SK-N-SH (cell line): ENCODE data around the gene RIMS3.

Source experiments
- EZH2phosphoT487 ChIP-seq: fragments of 200-600 bp; sonication (generic); IDR thresholded peaks from 2 replicates; pipeline ENCODE4 v1.6.1; 2017; ENCODE audit warnings: low read depth, mixed run types, mild to moderate bottlenecking, antibody characterized with exemption, moderate library complexity, borderline replicate concordance
- FOXM1 ChIP-seq: IDR thresholded peaks from 2 replicates; pipeline ENCODE4 v1.4.0; 2012; ENCODE audit warnings: low read depth, mild to moderate bottlenecking
- IRF3 ChIP-seq: fragments of 150-350 bp; IDR thresholded peaks from 2 replicates; pipeline ENCODE4 v1.6.1; 2016; ENCODE audit warnings: mild to moderate bottlenecking, low read depth, low read length
- JUND ChIP-seq: IDR thresholded peaks from 2 replicates; pipeline ENCODE4 v1.4.0; 2012
- MXI1 ChIP-seq: IDR thresholded peaks from 2 replicates; pipeline ENCODE4 v1.6.1; 2012; ENCODE audit warnings: mild to moderate bottlenecking, low read depth, low read length, improper control_type of control experiment
- RAD21 ChIP-seq: IDR thresholded peaks from 2 replicates; pipeline ENCODE4 v1.6.1; 2012; ENCODE audit warnings: mild to moderate bottlenecking, low read length
- RCOR1 ChIP-seq: fragments of 150-350 bp; IDR thresholded peaks from 2 replicates; pipeline ENCODE4 v1.6.1; 2017; ENCODE audit warnings: antibody characterized with exemption, low read length
- REST ChIP-seq: IDR thresholded peaks from 2 replicates; pipeline ENCODE4 v1.6.1; 2012; ENCODE audit warnings: mild to moderate bottlenecking, low read depth, low read length, moderate library complexity
- SIN3A ChIP-seq: IDR thresholded peaks from 2 replicates; pipeline ENCODE4 v1.6.1; 2012; ENCODE audit warnings: low read depth, mild to moderate bottlenecking, low read length, moderate library complexity, borderline replicate concordance
- USF2 ChIP-seq: fragments of 150-350 bp; IDR thresholded peaks from 2 replicates; pipeline ENCODE4 v1.6.1; 2017; ENCODE audit warnings: antibody characterized with exemption, low read length, low read depth, borderline replicate concordance
- YY1 ChIP-seq: IDR thresholded peaks from 2 replicates; pipeline ENCODE4 v1.4.0; 2012; ENCODE audit warnings: low read depth, mild to moderate bottlenecking
- TF ChIP-seq, protein P1 (sequence below): fragments of 200-600 bp; sonication (generic); IDR thresholded peaks from 2 replicates; pipeline ENCODE4 v1.6.1; 2017; ENCODE audit warnings: antibody characterized with exemption, mild to moderate bottlenecking, moderate library complexity
- TF ChIP-seq, protein P2 (sequence below): IDR thresholded peaks from 2 replicates; pipeline ENCODE4 v1.4.0; 2012; ENCODE audit warnings: low read depth, borderline replicate concordance

GRCh38 chr1:40658751-40659648, 6.5 kb downstream of the RIMS3 start:
- TF ChIP-seq, protein P1, sequence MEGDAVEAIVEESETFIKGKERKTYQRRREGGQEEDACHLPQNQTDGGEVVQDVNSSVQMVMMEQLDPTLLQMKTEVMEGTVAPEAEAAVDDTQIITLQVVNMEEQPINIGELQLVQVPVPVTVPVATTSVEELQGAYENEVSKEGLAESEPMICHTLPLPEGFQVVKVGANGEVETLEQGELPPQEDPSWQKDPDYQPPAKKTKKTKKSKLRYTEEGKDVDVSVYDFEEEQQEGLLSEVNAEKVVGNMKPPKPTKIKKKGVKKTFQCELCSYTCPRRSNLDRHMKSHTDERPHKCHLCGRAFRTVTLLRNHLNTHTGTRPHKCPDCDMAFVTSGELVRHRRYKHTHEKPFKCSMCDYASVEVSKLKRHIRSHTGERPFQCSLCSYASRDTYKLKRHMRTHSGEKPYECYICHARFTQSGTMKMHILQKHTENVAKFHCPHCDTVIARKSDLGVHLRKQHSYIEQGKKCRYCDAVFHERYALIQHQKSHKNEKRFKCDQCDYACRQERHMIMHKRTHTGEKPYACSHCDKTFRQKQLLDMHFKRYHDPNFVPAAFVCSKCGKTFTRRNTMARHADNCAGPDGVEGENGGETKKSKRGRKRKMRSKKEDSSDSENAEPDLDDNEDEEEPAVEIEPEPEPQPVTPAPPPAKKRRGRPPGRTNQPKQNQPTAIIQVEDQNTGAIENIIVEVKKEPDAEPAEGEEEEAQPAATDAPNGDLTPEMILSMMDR = no peak
- TF ChIP-seq RCOR1 (no peak), IRF3 (no peak), JUND (no peak), YY1 (no peak), SIN3A (no peak), RAD21 (no peak), FOXM1 (no peak), EZH2phosphoT487 (no peak), USF2 (no peak), REST (no peak), MXI1 (no peak)
- TF ChIP-seq, protein P2, sequence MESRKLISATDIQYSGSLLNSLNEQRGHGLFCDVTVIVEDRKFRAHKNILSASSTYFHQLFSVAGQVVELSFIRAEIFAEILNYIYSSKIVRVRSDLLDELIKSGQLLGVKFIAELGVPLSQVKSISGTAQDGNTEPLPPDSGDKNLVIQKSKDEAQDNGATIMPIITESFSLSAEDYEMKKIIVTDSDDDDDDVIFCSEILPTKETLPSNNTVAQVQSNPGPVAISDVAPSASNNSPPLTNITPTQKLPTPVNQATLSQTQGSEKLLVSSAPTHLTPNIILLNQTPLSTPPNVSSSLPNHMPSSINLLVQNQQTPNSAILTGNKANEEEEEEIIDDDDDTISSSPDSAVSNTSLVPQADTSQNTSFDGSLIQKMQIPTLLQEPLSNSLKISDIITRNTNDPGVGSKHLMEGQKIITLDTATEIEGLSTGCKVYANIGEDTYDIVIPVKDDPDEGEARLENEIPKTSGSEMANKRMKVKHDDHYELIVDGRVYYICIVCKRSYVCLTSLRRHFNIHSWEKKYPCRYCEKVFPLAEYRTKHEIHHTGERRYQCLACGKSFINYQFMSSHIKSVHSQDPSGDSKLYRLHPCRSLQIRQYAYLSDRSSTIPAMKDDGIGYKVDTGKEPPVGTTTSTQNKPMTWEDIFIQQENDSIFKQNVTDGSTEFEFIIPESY = no peak
